ENCODE data around the gene RPP25L. TPM values are rescaled to one million over a fixed set of nuclear protein-coding genes. Genes with fewer than 3 reads are reported as not detected.

RPP25L gene
- total RNA-seq, 1 experiment from 2014 or later: 42.8 TPM

- CTCF ChIA-PET: interaction anchor here (0.5 to 3.6 kb wide), 49 partner anchors 10 to 1015 kb away, joined by 3 to 37 read pairs (median 6); partner anchors contain the start of genes DCTN3 and RPP25L
- Mint-ChIP-seq H3K9me3 (ENCODE audit: unreplicated experiment) (no peaks in the 10 kb centered on the region), H3K27ac (ENCODE audit: low read depth, unreplicated experiment) (no peak overlapping the region), H3K4me1 (ENCODE audit: insufficient read depth, unreplicated experiment) (peaks cover 20% of the 10 kb centered on the region), H3K36me3 (ENCODE audit: insufficient read depth, unreplicated experiment) (no peaks in the 10 kb centered on the region), H3K4me3 (ENCODE audit: unreplicated experiment) (no peak overlapping the region), H3K27me3 (ENCODE audit: insufficient read depth, unreplicated experiment) (peaks cover 59% of the 10 kb centered on the region)
- BruUV-seq (replicated peaks): no TSS peak
- DNase-seq (ENCODE audit: unreplicated experiment): peak; percentile 68
- POLR2A ChIA-PET: interaction anchor here (0.6 kb wide), 2 partner anchors 72 to 1063 kb away, joined by 3 read pairs; no protein-coding TSS in a partner anchor
- intact Hi-C loops (cut with micrococcal nuclease): loop anchor here (1.0 to 2.0 kb wide), 2 partner anchors 43 to 91 kb away; no protein-coding TSS in a partner anchor
- TF ChIP-seq CTCF (IDR thresholded peaks at IDR 0.05; ENCODE audit: unreplicated experiment): peak; percentile 94
These were observed 20.5 kb downstream of the RPP25L start for GRCh38 chr9:34591248-34591916.

GRCh38 chr9:34590381-34591247 is 21.3 kb downstream of the RPP25L start:
- no peak overlapping the region for H3K27ac Mint-ChIP-seq (ENCODE audit: low read depth, unreplicated experiment)
- TF ChIP-seq CTCF (IDR thresholded peaks at IDR 0.05; ENCODE audit: unreplicated experiment): no peak
- ChIA-PET POLR2A (no interaction called here), CTCF (interaction anchor here (0.5 to 3.6 kb wide), 27 partner anchors 9 to 503 kb away, joined by 3 to 37 read pairs (median 8); partner anchors contain the start of gene DCTN3)
- no peaks in the 10 kb centered on the region for H3K9me3 Mint-ChIP-seq (ENCODE audit: unreplicated experiment)
- DNase-seq (ENCODE audit: unreplicated experiment): no peak
- intact Hi-C loops (cut with micrococcal nuclease): loop anchor here (1.0 to 2.0 kb wide), 2 partner anchors 42 to 90 kb away; no protein-coding TSS in a partner anchor
- peak overlapping the region; percentile 36 for H3K4me3 Mint-ChIP-seq (ENCODE audit: unreplicated experiment)
- peaks cover 20% of the 10 kb centered on the region for H3K4me1 Mint-ChIP-seq (ENCODE audit: insufficient read depth, unreplicated experiment)
- H3K27me3 Mint-ChIP-seq (ENCODE audit: insufficient read depth, unreplicated experiment): peaks cover 67% of the 10 kb centered on the region
- BruUV-seq (replicated peaks): no TSS peak
- no peaks in the 10 kb centered on the region for H3K36me3 Mint-ChIP-seq (ENCODE audit: insufficient read depth, unreplicated experiment)

- H3K4me1 Mint-ChIP-seq (ENCODE audit: insufficient read depth, unreplicated experiment): peaks cover 20% of the 10 kb centered on the region
- no peaks in the 10 kb centered on the region for H3K9me3 Mint-ChIP-seq (ENCODE audit: unreplicated experiment)
- H3K4me3 Mint-ChIP-seq (ENCODE audit: unreplicated experiment): peak within 1 kb of the TSS; percentile 36
- ChIA-PET CTCF (no interaction called here), POLR2A (no interaction called here)
- DNase-seq (ENCODE audit: unreplicated experiment): no peak
- intact Hi-C loops (cut with micrococcal nuclease): loop anchor here (2.0 kb wide), 1 partner anchor 89 kb away; no protein-coding TSS in a partner anchor
- no peaks in the 10 kb centered on the region for H3K36me3 Mint-ChIP-seq (ENCODE audit: insufficient read depth, unreplicated experiment)
- no peak within 1 kb of the TSS for H3K27ac Mint-ChIP-seq (ENCODE audit: low read depth, unreplicated experiment)
- BruUV-seq (replicated peaks): no TSS peak
- no peak for TF ChIP-seq CTCF (IDR thresholded peaks at IDR 0.05; ENCODE audit: unreplicated experiment)
- peaks cover 75% of the 10 kb centered on the region for H3K27me3 Mint-ChIP-seq (ENCODE audit: insufficient read depth, unreplicated experiment)
These were observed 22.1 kb downstream of the RPP25L start, which contains the start of gene CNTFR for GRCh38 chr9:34589636-34590380. TSS of gene CNTFR (minus strand) at chr9:34589724. CDS start at chr9:34568981, 20,743 bp downstream.
